ENCODE results near the gene STARD13.

The STARD13 gene

GRCh38 chr13:33265133-33265532, 20.4 kb downstream of the STARD13 start:
- no peak overlapping the region for H3K27ac ChIP-seq (ENCODE audit: insufficient read depth, low read length, poor library complexity, severe bottlenecking)
- H3K4me3 ChIP-seq (ENCODE audit: insufficient read depth, low read depth, low read length, poor library complexity, severe bottlenecking) = no peak overlapping the region
- no peaks in the 10 kb centered on the region for H3K27me3 ChIP-seq (replicated peaks; ENCODE audit: control insufficient read depth, insufficient read depth, low read length, poor library complexity, severe bottlenecking)
- DNase-seq = no peak
- no peaks in the 10 kb centered on the region for H3K36me3 ChIP-seq (ENCODE audit: control insufficient read depth, insufficient read depth, low read length)
- no peaks in the 10 kb centered on the region for H3K4me1 ChIP-seq (ENCODE audit: control insufficient read depth, insufficient read depth, low read length, poor library complexity, severe bottlenecking)
- no peaks in the 10 kb centered on the region for H3K9me3 ChIP-seq (ENCODE audit: control insufficient read depth, low read length)

DNA sequence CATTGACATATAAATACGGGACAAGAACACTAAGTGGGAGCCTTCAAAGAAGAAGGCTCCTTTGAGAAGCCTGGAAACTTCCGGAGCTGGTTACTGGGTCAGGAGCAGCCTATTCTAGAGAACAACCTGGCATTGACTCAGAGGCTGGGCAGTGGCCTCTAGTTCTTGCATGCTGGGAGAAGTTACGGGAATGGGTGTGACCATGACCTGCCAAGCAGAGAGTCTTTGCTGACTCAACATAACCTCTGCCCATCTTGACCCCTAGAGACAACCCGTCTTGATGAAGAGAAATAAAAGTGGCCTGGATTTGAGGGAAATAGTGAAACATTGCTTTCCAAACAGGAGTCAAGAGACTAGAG, 21.0 kb downstream of the STARD13 start:
- no peaks in the 10 kb centered on the region for H3K4me1 ChIP-seq (ENCODE audit: control insufficient read depth, insufficient read depth, low read length, poor library complexity, severe bottlenecking)

DNA sequence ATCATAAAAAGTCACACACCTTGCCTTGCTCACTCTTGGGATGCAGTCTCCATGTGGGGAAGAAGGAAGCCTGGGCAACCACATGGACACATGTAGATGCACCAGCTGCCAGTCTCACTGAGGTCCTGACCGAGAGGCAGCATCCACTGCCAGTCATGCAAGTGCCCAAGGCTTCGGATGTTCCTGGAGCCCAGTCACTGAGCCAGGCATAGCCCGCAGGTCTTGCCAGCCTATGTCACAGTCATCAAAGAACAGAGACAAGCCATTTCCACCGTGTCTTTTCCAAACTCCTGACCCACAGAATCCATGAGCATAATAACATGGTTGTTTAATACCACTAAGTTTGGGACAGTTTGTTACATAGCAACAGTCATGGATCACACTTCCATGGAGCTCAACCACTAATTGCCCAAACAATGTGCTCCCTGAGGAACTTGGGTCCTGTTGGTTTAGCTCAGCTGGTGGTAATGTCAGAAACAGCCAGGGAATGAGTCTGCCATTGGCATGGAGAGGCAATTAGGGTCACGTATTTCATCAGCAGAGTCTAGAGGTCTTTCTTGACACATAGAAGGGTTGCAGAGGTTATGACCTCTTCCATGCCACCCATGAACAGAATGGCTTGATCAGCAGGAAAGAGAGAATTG, 21.5 kb downstream of the STARD13 start:
- Histone ChIP-seq H3K9me3 (ENCODE audit: control insufficient read depth, low read length) (no peaks in the 10 kb centered on the region), H3K4me3 (ENCODE audit: insufficient read depth, low read depth, low read length, poor library complexity, severe bottlenecking) (no peak overlapping the region), H3K36me3 (ENCODE audit: control insufficient read depth, insufficient read depth, low read length) (no peaks in the 10 kb centered on the region), H3K27me3 (replicated peaks; ENCODE audit: control insufficient read depth, insufficient read depth, low read length, poor library complexity, severe bottlenecking) (no peaks in the 10 kb centered on the region), H3K4me1 (ENCODE audit: control insufficient read depth, insufficient read depth, low read length, poor library complexity, severe bottlenecking) (no peaks in the 10 kb centered on the region), H3K27ac (ENCODE audit: insufficient read depth, low read length, poor library complexity, severe bottlenecking) (no peak overlapping the region)
- DNase-seq = no peak

More for the DNA sequence above, 21.0 kb downstream of the STARD13 start:
- no peak overlapping the region for H3K27ac ChIP-seq (ENCODE audit: insufficient read depth, low read length, poor library complexity, severe bottlenecking)
- H3K27me3 ChIP-seq (replicated peaks; ENCODE audit: control insufficient read depth, insufficient read depth, low read length, poor library complexity, severe bottlenecking) = no peaks in the 10 kb centered on the region
- DNase-seq = no peak
- H3K4me3 ChIP-seq (ENCODE audit: insufficient read depth, low read depth, low read length, poor library complexity, severe bottlenecking) = no peak overlapping the region
- H3K9me3 ChIP-seq (ENCODE audit: control insufficient read depth, low read length) = no peaks in the 10 kb centered on the region
- no peaks in the 10 kb centered on the region for H3K36me3 ChIP-seq (ENCODE audit: control insufficient read depth, insufficient read depth, low read length)

DNA sequence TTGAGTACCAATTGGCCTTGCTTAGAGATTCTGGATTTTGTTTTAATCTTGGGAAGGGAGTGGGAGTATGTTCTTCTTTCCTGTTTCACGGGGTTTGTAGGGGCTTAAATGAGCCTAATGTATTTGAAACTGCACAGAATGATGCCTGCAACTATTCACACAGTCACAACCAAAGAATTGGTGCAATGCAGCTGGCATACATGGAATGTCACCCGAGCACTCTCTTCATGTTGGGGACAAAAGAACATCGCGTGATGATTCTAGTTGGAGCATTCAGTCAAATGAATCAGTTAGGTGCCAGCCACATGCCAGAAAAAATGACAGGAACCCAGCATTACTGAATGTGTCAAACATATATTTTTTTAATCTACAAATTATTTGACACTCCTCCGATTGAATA, 22.1 kb downstream of the STARD13 start:
- DNase-seq = no peak
- H3K27ac ChIP-seq (ENCODE audit: insufficient read depth, low read length, poor library complexity, severe bottlenecking) = no peak overlapping the region
- no peaks in the 10 kb centered on the region for H3K9me3 ChIP-seq (ENCODE audit: control insufficient read depth, low read length)
- H3K36me3 ChIP-seq (ENCODE audit: control insufficient read depth, insufficient read depth, low read length) = no peaks in the 10 kb centered on the region
- no peak overlapping the region for H3K4me3 ChIP-seq (ENCODE audit: insufficient read depth, low read depth, low read length, poor library complexity, severe bottlenecking)
- H3K27me3 ChIP-seq (replicated peaks; ENCODE audit: control insufficient read depth, insufficient read depth, low read length, poor library complexity, severe bottlenecking) = no peaks in the 10 kb centered on the region
- no peaks in the 10 kb centered on the region for H3K4me1 ChIP-seq (ENCODE audit: control insufficient read depth, insufficient read depth, low read length, poor library complexity, severe bottlenecking)

- no peak for DNase-seq
- no peak overlapping the region for H3K4me3 ChIP-seq (ENCODE audit: insufficient read depth, low read depth, low read length, poor library complexity, severe bottlenecking)
- H3K4me1 ChIP-seq (ENCODE audit: control insufficient read depth, insufficient read depth, low read length, poor library complexity, severe bottlenecking) = no peaks in the 10 kb centered on the region
- no peaks in the 10 kb centered on the region for H3K9me3 ChIP-seq (ENCODE audit: control insufficient read depth, low read length)
- H3K27ac ChIP-seq (ENCODE audit: insufficient read depth, low read length, poor library complexity, severe bottlenecking) = no peak overlapping the region
- H3K27me3 ChIP-seq (replicated peaks; ENCODE audit: control insufficient read depth, insufficient read depth, low read length, poor library complexity, severe bottlenecking) = no peaks in the 10 kb centered on the region
- H3K36me3 ChIP-seq (ENCODE audit: control insufficient read depth, insufficient read depth, low read length) = no peaks in the 10 kb centered on the region
These were observed 22.6 kb downstream of the STARD13 start for GRCh38 chr13:33262997-33263396.

- Histone ChIP-seq H3K36me3 (ENCODE audit: control insufficient read depth, insufficient read depth, low read length) (no peaks in the 10 kb centered on the region), H3K27ac (ENCODE audit: insufficient read depth, low read length, poor library complexity, severe bottlenecking) (no peak overlapping the region), H3K4me1 (ENCODE audit: control insufficient read depth, insufficient read depth, low read length, poor library complexity, severe bottlenecking) (no peaks in the 10 kb centered on the region), H3K4me3 (ENCODE audit: insufficient read depth, low read depth, low read length, poor library complexity, severe bottlenecking) (no peak overlapping the region), H3K9me3 (ENCODE audit: control insufficient read depth, low read length) (no peaks in the 10 kb centered on the region), H3K27me3 (replicated peaks; ENCODE audit: control insufficient read depth, insufficient read depth, low read length, poor library complexity, severe bottlenecking) (no peaks in the 10 kb centered on the region)
- DNase-seq = no peak
These were observed 23.0 kb downstream of the STARD13 start for GRCh38 chr13:33262594-33262993.

- Histone ChIP-seq H3K36me3 (ENCODE audit: control insufficient read depth, insufficient read depth, low read length) (no peaks in the 10 kb centered on the region), H3K4me3 (ENCODE audit: insufficient read depth, low read depth, low read length, poor library complexity, severe bottlenecking) (no peak overlapping the region), H3K27me3 (replicated peaks; ENCODE audit: control insufficient read depth, insufficient read depth, low read length, poor library complexity, severe bottlenecking) (no peaks in the 10 kb centered on the region), H3K4me1 (ENCODE audit: control insufficient read depth, insufficient read depth, low read length, poor library complexity, severe bottlenecking) (no peaks in the 10 kb centered on the region), H3K9me3 (ENCODE audit: control insufficient read depth, low read length) (no peaks in the 10 kb centered on the region), H3K27ac (ENCODE audit: insufficient read depth, low read length, poor library complexity, severe bottlenecking) (no peak overlapping the region)
- no peak for DNase-seq
These were observed 23.5 kb downstream of the STARD13 start for GRCh38 chr13:33262062-33262487.

GRCh38 chr13:33261387-33262061, 24.0 kb downstream of the STARD13 start:
- no peak for DNase-seq
- no peaks in the 10 kb centered on the region for H3K36me3 ChIP-seq (ENCODE audit: control insufficient read depth, insufficient read depth, low read length)
- H3K27me3 ChIP-seq (replicated peaks; ENCODE audit: control insufficient read depth, insufficient read depth, low read length, poor library complexity, severe bottlenecking) = no peaks in the 10 kb centered on the region
- no peaks in the 10 kb centered on the region for H3K4me1 ChIP-seq (ENCODE audit: control insufficient read depth, insufficient read depth, low read length, poor library complexity, severe bottlenecking)
- no peak overlapping the region for H3K27ac ChIP-seq (ENCODE audit: insufficient read depth, low read length, poor library complexity, severe bottlenecking)
- no peak overlapping the region for H3K4me3 ChIP-seq (ENCODE audit: insufficient read depth, low read depth, low read length, poor library complexity, severe bottlenecking)
- no peaks in the 10 kb centered on the region for H3K9me3 ChIP-seq (ENCODE audit: control insufficient read depth, low read length)

- Histone ChIP-seq H3K27me3 (replicated peaks; ENCODE audit: control insufficient read depth, insufficient read depth, low read length, poor library complexity, severe bottlenecking) (no peaks in the 10 kb centered on the region), H3K4me3 (ENCODE audit: insufficient read depth, low read depth, low read length, poor library complexity, severe bottlenecking) (no peak overlapping the region), H3K36me3 (ENCODE audit: control insufficient read depth, insufficient read depth, low read length) (no peaks in the 10 kb centered on the region), H3K27ac (ENCODE audit: insufficient read depth, low read length, poor library complexity, severe bottlenecking) (no peak overlapping the region), H3K4me1 (ENCODE audit: control insufficient read depth, insufficient read depth, low read length, poor library complexity, severe bottlenecking) (no peaks in the 10 kb centered on the region), H3K9me3 (ENCODE audit: control insufficient read depth, low read length) (no peaks in the 10 kb centered on the region)
- DNase-seq = no peak
These were observed 25.1 kb downstream of the STARD13 start for GRCh38 chr13:33260168-33261098.

GRCh38 chr13:33259296-33259695, 26.3 kb downstream of the STARD13 start:
- no peak for DNase-seq
- Histone ChIP-seq H3K4me1 (ENCODE audit: control insufficient read depth, insufficient read depth, low read length, poor library complexity, severe bottlenecking) (no peaks in the 10 kb centered on the region), H3K27ac (ENCODE audit: insufficient read depth, low read length, poor library complexity, severe bottlenecking) (no peak overlapping the region)

More at GRCh38 chr13:33259296-33259695, 26.3 kb downstream of the STARD13 start:
- no peaks in the 10 kb centered on the region for H3K27me3 ChIP-seq (replicated peaks; ENCODE audit: control insufficient read depth, insufficient read depth, low read length, poor library complexity, severe bottlenecking)
- H3K4me3 ChIP-seq (ENCODE audit: insufficient read depth, low read depth, low read length, poor library complexity, severe bottlenecking) = no peak overlapping the region
- H3K9me3 ChIP-seq (ENCODE audit: control insufficient read depth, low read length) = no peaks in the 10 kb centered on the region
- no peaks in the 10 kb centered on the region for H3K36me3 ChIP-seq (ENCODE audit: control insufficient read depth, insufficient read depth, low read length)
